ENCODE measurements around the gene PPP2R3B. TPM values are rescaled to one million over a fixed set of nuclear protein-coding genes. Genes with fewer than 3 reads are reported as not detected.

PPP2R3B gene
- total and polyA plus RNA-seq, 2 of the 4 experiments (the other 2 are of a cell fraction), result 13.2 to 13.3 TPM

GRCh38 chrX:285076-285677 lies 101.5 kb downstream of the PPP2R3B start:
- Histone ChIP-seq H3K23ac (ENCODE audit: low read depth, low read length) (no peak overlapping the region), H3K9me1 (ENCODE audit: insufficient read depth, low read length) (peaks cover 8% of the 10 kb centered on the region), H3K18ac (ENCODE audit: low read depth, low read length) (no peak overlapping the region), H2AK5ac (ENCODE audit: low read depth, low read length) (no peak overlapping the region), H4K8ac (ENCODE audit: low read depth in 2 of 2, low read length in 2 of 2) (no peak overlapping the region), H2BK5ac (ENCODE audit: low read depth, low read length, poor library complexity, severe bottlenecking) (no peak overlapping the region), H4K91ac (ENCODE audit: insufficient read depth, low read depth, low read length) (no peak overlapping the region), H3K4me2 (ENCODE audit: low read depth, low read length) (no peak overlapping the region), H2BK120ac (ENCODE audit: low read depth, low read length) (no peak overlapping the region), H2AFZ (replicated peaks; ENCODE audit: low read length, poor library complexity) (peak overlapping the region; percentile 51), H3K4ac (ENCODE audit: low read depth, low read length) (no peak overlapping the region), H2BK20ac (ENCODE audit: low read depth, low read length) (no peak overlapping the region), H3K27ac (ENCODE audit: insufficient read depth, low read length) (no peak overlapping the region), H3K4me1 (ENCODE audit: control insufficient read depth, insufficient read depth, low read length) (no peaks in the 10 kb centered on the region), H3K9me3 (ENCODE audit: control insufficient read depth, insufficient read depth, low read length) (no peaks in the 10 kb centered on the region), H3K9ac (ENCODE audit: low read depth, low read length) (no peak overlapping the region), H3K14ac (replicated peaks; ENCODE audit: low read depth, low read length) (no peak overlapping the region), H3K79me1 (ENCODE audit: low read depth in 1 of 2, low read length in 2 of 2) (peaks cover 8 to 35% of the 10 kb centered on the region in 2 experiments), H2BK15ac (ENCODE audit: low read depth, low read length) (no peak overlapping the region), H4K5ac (ENCODE audit: low read depth, low read length) (no peak overlapping the region), H3K36me3 (ENCODE audit: control insufficient read depth, insufficient read depth, low read length) (peaks cover 35% of the 10 kb centered on the region), H3K4me3 (ENCODE audit: insufficient read depth, low read depth, low read length) (no peak overlapping the region), H3K27me3 (ENCODE audit: control insufficient read depth, insufficient read depth, low read length) (no peaks in the 10 kb centered on the region), H3K56ac (ENCODE audit: extremely low read depth, insufficient read depth, low read length) (no peak overlapping the region), H4K20me1 (ENCODE audit: insufficient read depth, low read length) (no peaks in the 10 kb centered on the region), H2AK9ac (replicated peaks; ENCODE audit: low read depth, low read length, poor library complexity) (no peak overlapping the region)
- WGBS, 2 experiments (ENCODE audit: extremely low coverage in 2 of 2, insufficient read length in 1 of 2), result 98% methylated on average over 9 of the region's 13 CpGs; no CpG with 5 or more reads in 1 of the 2 experiments
- TF ChIP-seq SMC3 (IDR thresholded peaks at IDR 0.05; ENCODE audit: low read depth, low read length) (no peak), FOS (IDR thresholded peaks at IDR 0.05; ENCODE audit: low read depth, low read length) (no peak), CEBPB (IDR thresholded peaks at IDR 0.05; ENCODE audit: low read depth, low read length) (no peak), POLR2A (IDR thresholded peaks at IDR 0.05; ENCODE audit: low read depth, low read length) (no peak), MXI1 (IDR thresholded peaks at IDR 0.05; ENCODE audit: borderline replicate concordance, low read depth, low read length) (no peak), BHLHE40 (IDR thresholded peaks at IDR 0.05; ENCODE audit: low read depth, low read length) (no peak), USF2 (IDR thresholded peaks at IDR 0.05; ENCODE audit: low read depth, low read length) (no peak), MAFK (IDR thresholded peaks at IDR 0.05; ENCODE audit: low read depth, low read length) (no peak)
- no TSS peak for BruUV-seq (replicated peaks)
- POLR2A ChIA-PET (ENCODE audit: unreplicated experiment), result no interaction called here
- no peak for DNase-seq
- in situ Hi-C loops (cut with MboI; ENCODE audit: low sequenced_read_pairs), result no loop called here
- dilution Hi-C loops (cut with HindIII; ENCODE audit: low sequenced_read_pairs, unreplicated experiment), result no loop called here
- no peak for ATAC-seq (ENCODE audit: low read depth)
- CTCF ChIA-PET, result no interaction called here
- intact Hi-C loops (cut with micrococcal nuclease), result no loop called here

Small RNA genes lying within 50 kb of the gene (microRNA-seq; reads per million reads assigned to microRNA genes)
- gene RF00017 (ENCODE audit: insufficient read depth, insufficient read length), result not detected

Small RNA genes lying within 50 kb of the gene (small RNA-seq; reads per million reads assigned to genes)
- gene RF00017, result 0 reads per million in 5 experiments

Other genes starting within 250 kb of the PPP2R3B start
- 16.7 and 19.2 TPM in 2 replicates for gene PLCXD1, start 105.5 kb downstream of the PPP2R3B start, total RNA-seq (2012; rRNA removed)
- gene PLCXD1, start 105.5 kb downstream of the PPP2R3B start, polyA plus RNA-seq (2012; rRNA removed), result 16.9 and 17.7 TPM in 2 replicates
- gene GTPBP6, start 68.1 kb downstream of the PPP2R3B start, total RNA-seq (2012; rRNA removed), result 24.0 and 24.7 TPM in 2 replicates
- 31.6 and 36.6 TPM in 2 replicates for gene GTPBP6, start 68.1 kb downstream of the PPP2R3B start, polyA plus RNA-seq (2012; rRNA removed)
- not detected in 2 replicates for gene SHOX, start 243.9 kb upstream of the PPP2R3B start, total RNA-seq (2012; rRNA removed)
- not detected in 2 replicates for gene SHOX, start 243.9 kb upstream of the PPP2R3B start, polyA plus RNA-seq (2012; rRNA removed)